ENCODE data around the gene POLDIP3.
"Not testable (repeated sequence)": the region's sequence is repeated elsewhere in the genome, so short reads cannot be mapped to it uniquely, and the experiment has no call there.

POLDIP3 gene

GRCh38 chr22:42623301-42623751, 8.6 kb upstream of the POLDIP3 start:
- no peak overlapping the region for H3K4me3 ChIP-seq (ENCODE audit: low read depth, low read length)
- no peak for TF ChIP-seq CTCF (IDR thresholded peaks at IDR 0.05; ENCODE audit: borderline replicate concordance, insufficient read depth, low read depth, low read length)

- TF ChIP-seq CTCF (IDR thresholded peaks at IDR 0.05; ENCODE audit: borderline replicate concordance, insufficient read depth, low read depth, low read length) = no peak
Observed at GRCh38 chr22:42622061-42622710, 7.5 kb upstream of the POLDIP3 start.

GRCh38 chr22:42621505-42622002, 6.9 kb upstream of the POLDIP3 start:
- TF ChIP-seq CTCF (IDR thresholded peaks at IDR 0.05; ENCODE audit: borderline replicate concordance, insufficient read depth, low read depth, low read length) = peak; percentile 96
- no peak overlapping the region for H3K4me3 ChIP-seq (ENCODE audit: low read depth, low read length)

More at GRCh38 chr22:42622061-42622710, 7.5 kb upstream of the POLDIP3 start:
- no peak overlapping the region for H3K4me3 ChIP-seq (ENCODE audit: low read depth, low read length)

- H3K4me3 ChIP-seq (ENCODE audit: low read depth, low read length) = no peak overlapping the region
- no peak for TF ChIP-seq CTCF (IDR thresholded peaks at IDR 0.05; ENCODE audit: borderline replicate concordance, insufficient read depth, low read depth, low read length)
Observed at GRCh38 chr22:42620084-42620483, 5.4 kb upstream of the POLDIP3 start.

GRCh38 chr22:42619261-42620063, 4.8 kb upstream of the POLDIP3 start:
- TF ChIP-seq CTCF (IDR thresholded peaks at IDR 0.05; ENCODE audit: borderline replicate concordance, insufficient read depth, low read depth, low read length) = no peak
- H3K4me3 ChIP-seq (ENCODE audit: low read depth, low read length) = no peak overlapping the region

GRCh38 chr22:42617155-42617983, 2.7 kb upstream of the POLDIP3 start:
- H3K4me3 ChIP-seq (ENCODE audit: low read depth, low read length) = no peak overlapping the region
- TF ChIP-seq CTCF (IDR thresholded peaks at IDR 0.05; ENCODE audit: borderline replicate concordance, insufficient read depth, low read depth, low read length) = no peak

GRCh38 chr22:42615860-42616175, 1.1 kb upstream of the POLDIP3 start:
- not testable (repeated sequence) for H3K4me3 ChIP-seq (ENCODE audit: low read depth, low read length)

Data from GM12875 (cell line).